ENCODE data around the gene EEFSEC. TPM values are rescaled to one million over a fixed set of nuclear protein-coding genes. Genes with fewer than 3 reads are reported as not detected.

The EEFSEC gene
- total and polyA plus RNA-seq, 2 experiments from 2014 or later, result 10.1 to 16.2 TPM

DNA sequence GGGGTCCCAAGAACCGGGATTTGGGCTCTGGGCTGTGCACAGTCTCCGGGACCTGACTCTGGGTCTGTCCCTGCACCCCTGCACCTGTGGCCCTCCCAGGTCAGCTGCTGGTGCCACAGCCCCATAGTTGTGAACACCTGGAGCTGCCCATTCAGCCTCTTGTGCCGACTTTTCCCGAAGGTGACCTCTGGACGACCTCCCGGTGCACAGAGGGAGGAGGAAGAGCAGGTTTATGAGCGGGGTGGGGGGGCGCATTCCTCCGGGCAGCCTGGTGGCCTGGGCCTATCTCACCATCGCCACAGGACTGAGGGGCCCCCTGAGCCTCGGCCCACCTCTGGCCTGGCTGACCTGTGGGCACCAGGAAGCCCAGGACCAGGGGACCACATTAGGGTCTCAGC is 268.2 kb downstream of the EEFSEC start (continued):
- TF ChIP-seq, protein P1, sequence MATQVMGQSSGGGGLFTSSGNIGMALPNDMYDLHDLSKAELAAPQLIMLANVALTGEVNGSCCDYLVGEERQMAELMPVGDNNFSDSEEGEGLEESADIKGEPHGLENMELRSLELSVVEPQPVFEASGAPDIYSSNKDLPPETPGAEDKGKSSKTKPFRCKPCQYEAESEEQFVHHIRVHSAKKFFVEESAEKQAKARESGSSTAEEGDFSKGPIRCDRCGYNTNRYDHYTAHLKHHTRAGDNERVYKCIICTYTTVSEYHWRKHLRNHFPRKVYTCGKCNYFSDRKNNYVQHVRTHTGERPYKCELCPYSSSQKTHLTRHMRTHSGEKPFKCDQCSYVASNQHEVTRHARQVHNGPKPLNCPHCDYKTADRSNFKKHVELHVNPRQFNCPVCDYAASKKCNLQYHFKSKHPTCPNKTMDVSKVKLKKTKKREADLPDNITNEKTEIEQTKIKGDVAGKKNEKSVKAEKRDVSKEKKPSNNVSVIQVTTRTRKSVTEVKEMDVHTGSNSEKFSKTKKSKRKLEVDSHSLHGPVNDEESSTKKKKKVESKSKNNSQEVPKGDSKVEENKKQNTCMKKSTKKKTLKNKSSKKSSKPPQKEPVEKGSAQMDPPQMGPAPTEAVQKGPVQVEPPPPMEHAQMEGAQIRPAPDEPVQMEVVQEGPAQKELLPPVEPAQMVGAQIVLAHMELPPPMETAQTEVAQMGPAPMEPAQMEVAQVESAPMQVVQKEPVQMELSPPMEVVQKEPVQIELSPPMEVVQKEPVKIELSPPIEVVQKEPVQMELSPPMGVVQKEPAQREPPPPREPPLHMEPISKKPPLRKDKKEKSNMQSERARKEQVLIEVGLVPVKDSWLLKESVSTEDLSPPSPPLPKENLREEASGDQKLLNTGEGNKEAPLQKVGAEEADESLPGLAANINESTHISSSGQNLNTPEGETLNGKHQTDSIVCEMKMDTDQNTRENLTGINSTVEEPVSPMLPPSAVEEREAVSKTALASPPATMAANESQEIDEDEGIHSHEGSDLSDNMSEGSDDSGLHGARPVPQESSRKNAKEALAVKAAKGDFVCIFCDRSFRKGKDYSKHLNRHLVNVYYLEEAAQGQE (IDR thresholded peaks at IDR 0.05; ENCODE audit: unreplicated experiment), result no peak
- TF ChIP-seq STAT1 (IDR thresholded peaks at IDR 0.05; ENCODE audit: unreplicated experiment) (no peak), CREB1 (CRISPR knock-in tag; IDR thresholded peaks at IDR 0.05; ENCODE audit: low read depth) (no peak)

DNA sequence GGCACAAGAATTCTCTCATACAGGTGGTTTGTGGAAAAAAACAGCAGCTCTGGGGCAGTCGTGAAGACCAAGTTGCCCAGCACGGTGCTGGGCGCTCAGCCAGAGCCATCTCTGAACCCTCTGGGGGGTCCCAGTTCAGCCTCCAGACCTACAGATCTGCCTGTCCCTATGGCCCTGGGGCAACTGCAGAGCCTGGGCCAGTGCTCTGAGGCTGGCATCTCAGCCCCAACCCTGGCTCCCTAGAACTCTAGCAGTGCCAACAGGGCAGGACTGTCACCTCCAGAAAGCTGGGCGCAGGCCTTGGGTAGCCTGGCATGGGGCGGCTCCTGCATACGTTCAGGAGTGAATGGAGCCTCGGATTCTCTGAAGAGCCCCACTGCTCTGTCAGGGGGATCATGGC is 268.7 kb downstream of the EEFSEC start:
- Mint-ChIP-seq H3K4me3 (no peak overlapping the region), H3K27me3 (ENCODE audit: insufficient read depth, low read depth, poor library complexity) (peaks cover 24% of the 10 kb centered on the region), H3K36me3 (ENCODE audit: low read depth) (no peaks in the 10 kb centered on the region; the same call in 2 of the 3 replicates), H3K9me3 (no peaks in the 10 kb centered on the region; the same call in 2 of the 3 replicates), H3K4me1 (peaks cover 9% of the 10 kb centered on the region), H3K27ac (no peak overlapping the region)
- Histone ChIP-seq H3K4me3 (no peak overlapping the region), H3K4me1 (ENCODE audit: insufficient read depth) (no peaks in the 10 kb centered on the region; the same call in 1 of the 2 replicates), H3K36me3 (ENCODE audit: insufficient read depth) (no peaks in the 10 kb centered on the region), H3K79me2 (replicated peaks; ENCODE audit: insufficient read depth) (no peaks in the 10 kb centered on the region), H3F3A (replicated peaks; ENCODE audit: low read depth) (no peaks in the 10 kb centered on the region), H3K9me2 (ENCODE audit: insufficient read depth) (no peaks in the 10 kb centered on the region), H3K27ac (ENCODE audit: low read depth) (no peak overlapping the region), H3K27me3 (ENCODE audit: insufficient read depth) (peaks cover 15% of the 10 kb centered on the region), H2AFZ (no peak overlapping the region), H3K4me2 (no peak overlapping the region), H4K20me1 (replicated peaks; ENCODE audit: insufficient read depth) (no peaks in the 10 kb centered on the region)
- no peak for DNase-seq (ENCODE audit: low spot score)
- no peak for ATAC-seq
- no peak for TF ChIP-seq ZNF114 (CRISPR knock-in tag; IDR thresholded peaks at IDR 0.05)
- TF ChIP-seq, protein P2, sequence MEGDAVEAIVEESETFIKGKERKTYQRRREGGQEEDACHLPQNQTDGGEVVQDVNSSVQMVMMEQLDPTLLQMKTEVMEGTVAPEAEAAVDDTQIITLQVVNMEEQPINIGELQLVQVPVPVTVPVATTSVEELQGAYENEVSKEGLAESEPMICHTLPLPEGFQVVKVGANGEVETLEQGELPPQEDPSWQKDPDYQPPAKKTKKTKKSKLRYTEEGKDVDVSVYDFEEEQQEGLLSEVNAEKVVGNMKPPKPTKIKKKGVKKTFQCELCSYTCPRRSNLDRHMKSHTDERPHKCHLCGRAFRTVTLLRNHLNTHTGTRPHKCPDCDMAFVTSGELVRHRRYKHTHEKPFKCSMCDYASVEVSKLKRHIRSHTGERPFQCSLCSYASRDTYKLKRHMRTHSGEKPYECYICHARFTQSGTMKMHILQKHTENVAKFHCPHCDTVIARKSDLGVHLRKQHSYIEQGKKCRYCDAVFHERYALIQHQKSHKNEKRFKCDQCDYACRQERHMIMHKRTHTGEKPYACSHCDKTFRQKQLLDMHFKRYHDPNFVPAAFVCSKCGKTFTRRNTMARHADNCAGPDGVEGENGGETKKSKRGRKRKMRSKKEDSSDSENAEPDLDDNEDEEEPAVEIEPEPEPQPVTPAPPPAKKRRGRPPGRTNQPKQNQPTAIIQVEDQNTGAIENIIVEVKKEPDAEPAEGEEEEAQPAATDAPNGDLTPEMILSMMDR (conservative IDR thresholded peaks at IDR 0.05; ENCODE audit: low read depth in 2 of 2), result no peak
- no peak for TF ChIP-seq EZH2phosphoT487 (IDR thresholded peaks at IDR 0.05; ENCODE audit: unreplicated experiment)
- TF ChIP-seq NANOG (IDR thresholded peaks at IDR 0.05; ENCODE audit: borderline replicate concordance), result no peak
- TF ChIP-seq, protein P3, sequence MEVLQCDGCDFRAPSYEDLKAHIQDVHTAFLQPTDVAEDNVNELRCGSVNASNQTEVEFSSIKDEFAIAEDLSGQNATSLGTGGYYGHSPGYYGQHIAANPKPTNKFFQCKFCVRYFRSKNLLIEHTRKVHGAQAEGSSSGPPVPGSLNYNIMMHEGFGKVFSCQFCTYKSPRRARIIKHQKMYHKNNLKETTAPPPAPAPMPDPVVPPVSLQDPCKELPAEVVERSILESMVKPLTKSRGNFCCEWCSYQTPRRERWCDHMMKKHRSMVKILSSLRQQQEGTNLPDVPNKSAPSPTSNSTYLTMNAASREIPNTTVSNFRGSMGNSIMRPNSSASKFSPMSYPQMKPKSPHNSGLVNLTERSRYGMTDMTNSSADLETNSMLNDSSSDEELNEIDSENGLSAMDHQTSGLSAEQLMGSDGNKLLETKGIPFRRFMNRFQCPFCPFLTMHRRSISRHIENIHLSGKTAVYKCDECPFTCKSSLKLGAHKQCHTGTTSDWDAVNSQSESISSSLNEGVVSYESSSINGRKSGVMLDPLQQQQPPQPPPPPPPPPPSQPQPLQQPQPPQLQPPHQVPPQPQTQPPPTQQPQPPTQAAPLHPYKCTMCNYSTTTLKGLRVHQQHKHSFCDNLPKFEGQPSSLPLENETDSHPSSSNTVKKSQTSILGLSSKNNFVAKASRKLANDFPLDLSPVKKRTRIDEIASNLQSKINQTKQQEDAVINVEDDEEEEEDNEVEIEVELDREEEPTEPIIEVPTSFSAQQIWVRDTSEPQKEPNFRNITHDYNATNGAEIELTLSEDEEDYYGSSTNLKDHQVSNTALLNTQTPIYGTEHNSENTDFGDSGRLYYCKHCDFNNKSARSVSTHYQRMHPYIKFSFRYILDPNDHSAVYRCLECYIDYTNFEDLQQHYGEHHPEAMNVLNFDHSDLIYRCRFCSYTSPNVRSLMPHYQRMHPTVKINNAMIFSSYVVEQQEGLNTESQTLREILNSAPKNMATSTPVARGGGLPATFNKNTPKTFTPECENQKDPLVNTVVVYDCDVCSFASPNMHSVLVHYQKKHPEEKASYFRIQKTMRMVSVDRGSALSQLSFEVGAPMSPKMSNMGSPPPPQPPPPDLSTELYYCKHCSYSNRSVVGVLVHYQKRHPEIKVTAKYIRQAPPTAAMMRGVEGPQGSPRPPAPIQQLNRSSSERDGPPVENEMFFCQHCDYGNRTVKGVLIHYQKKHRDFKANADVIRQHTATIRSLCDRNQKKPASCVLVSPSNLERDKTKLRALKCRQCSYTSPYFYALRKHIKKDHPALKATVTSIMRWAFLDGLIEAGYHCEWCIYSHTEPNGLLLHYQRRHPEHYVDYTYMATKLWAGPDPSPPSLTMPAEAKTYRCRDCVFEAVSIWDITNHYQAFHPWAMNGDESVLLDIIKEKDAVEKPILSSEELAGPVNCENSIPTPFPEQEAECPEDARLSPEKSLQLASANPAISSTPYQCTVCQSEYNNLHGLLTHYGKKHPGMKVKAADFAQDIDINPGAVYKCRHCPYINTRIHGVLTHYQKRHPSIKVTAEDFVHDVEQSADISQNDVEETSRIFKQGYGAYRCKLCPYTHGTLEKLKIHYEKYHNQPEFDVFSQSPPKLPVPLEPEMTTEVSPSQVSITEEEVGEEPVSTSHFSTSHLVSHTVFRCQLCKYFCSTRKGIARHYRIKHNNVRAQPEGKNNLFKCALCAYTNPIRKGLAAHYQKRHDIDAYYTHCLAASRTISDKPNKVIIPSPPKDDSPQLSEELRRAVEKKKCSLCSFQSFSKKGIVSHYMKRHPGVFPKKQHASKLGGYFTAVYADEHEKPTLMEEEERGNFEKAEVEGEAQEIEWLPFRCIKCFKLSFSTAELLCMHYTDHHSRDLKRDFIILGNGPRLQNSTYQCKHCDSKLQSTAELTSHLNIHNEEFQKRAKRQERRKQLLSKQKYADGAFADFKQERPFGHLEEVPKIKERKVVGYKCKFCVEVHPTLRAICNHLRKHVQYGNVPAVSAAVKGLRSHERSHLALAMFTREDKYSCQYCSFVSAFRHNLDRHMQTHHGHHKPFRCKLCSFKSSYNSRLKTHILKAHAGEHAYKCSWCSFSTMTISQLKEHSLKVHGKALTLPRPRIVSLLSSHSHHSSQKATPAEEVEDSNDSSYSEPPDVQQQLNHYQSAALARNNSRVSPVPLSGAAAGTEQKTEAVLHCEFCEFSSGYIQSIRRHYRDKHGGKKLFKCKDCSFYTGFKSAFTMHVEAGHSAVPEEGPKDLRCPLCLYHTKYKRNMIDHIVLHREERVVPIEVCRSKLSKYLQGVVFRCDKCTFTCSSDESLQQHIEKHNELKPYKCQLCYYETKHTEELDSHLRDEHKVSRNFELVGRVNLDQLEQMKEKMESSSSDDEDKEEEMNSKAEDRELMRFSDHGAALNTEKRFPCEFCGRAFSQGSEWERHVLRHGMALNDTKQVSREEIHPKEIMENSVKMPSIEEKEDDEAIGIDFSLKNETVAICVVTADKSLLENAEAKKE (CRISPR knock-in tag; IDR thresholded peaks at IDR 0.05), result no peak
